ENCODE results near the gene DLL3. TPM values are rescaled to one million over a fixed set of nuclear protein-coding genes. Genes with fewer than 3 reads are reported as not detected.

Gene DLL3
- total and polyA plus RNA-seq, 10 donors: 0.16 to 0.68 (median 0.52) TPM; not detected in 5

GRCh38 chr19:39533003-39533512 lies 34.3 kb downstream of the DLL3 start:
- Histone ChIP-seq H3K4me1 (peaks cover 7 to 50% (median 31%) of the 10 kb centered on the region in 6 donors), H3K4me3 (peak overlapping the region; percentile 56 to 92 (median 80)), H3K27ac (peak overlapping the region in 3 of 8 donors; percentile 86 to 88 (median 87)), H3K27me3 (replicated peaks in 1 of 7) (no peaks in the 10 kb centered on the region), H3K9me3 (no peaks in the 10 kb centered on the region), H3K36me3 (no peaks in the 10 kb centered on the region)
- 19 to 28% (median 22%) methylated on average over 12 of the region's 12 CpGs for WGBS, 5 donors
- TF ChIP-seq, protein P1, sequence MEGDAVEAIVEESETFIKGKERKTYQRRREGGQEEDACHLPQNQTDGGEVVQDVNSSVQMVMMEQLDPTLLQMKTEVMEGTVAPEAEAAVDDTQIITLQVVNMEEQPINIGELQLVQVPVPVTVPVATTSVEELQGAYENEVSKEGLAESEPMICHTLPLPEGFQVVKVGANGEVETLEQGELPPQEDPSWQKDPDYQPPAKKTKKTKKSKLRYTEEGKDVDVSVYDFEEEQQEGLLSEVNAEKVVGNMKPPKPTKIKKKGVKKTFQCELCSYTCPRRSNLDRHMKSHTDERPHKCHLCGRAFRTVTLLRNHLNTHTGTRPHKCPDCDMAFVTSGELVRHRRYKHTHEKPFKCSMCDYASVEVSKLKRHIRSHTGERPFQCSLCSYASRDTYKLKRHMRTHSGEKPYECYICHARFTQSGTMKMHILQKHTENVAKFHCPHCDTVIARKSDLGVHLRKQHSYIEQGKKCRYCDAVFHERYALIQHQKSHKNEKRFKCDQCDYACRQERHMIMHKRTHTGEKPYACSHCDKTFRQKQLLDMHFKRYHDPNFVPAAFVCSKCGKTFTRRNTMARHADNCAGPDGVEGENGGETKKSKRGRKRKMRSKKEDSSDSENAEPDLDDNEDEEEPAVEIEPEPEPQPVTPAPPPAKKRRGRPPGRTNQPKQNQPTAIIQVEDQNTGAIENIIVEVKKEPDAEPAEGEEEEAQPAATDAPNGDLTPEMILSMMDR (IDR thresholded peaks at IDR 0.05 in 8 of 11, conservative IDR thresholded peaks at IDR 0.05 in 3 of 11): peak in 4 of 11 experiments; percentile 13 to 53 (median 17)
- no peak for TF ChIP-seq POLR2A (IDR thresholded peaks at IDR 0.05)
- intact Hi-C loops (cut with DNase I; ENCODE audit: low total_unique reads): loop anchor here (5.0 to 10.0 kb wide), 3 partner anchors 51 to 408 kb away; partner anchors contain the start of genes PAK4, SUPT5H and TIMM50
- no peak for DNase-seq

DNA sequence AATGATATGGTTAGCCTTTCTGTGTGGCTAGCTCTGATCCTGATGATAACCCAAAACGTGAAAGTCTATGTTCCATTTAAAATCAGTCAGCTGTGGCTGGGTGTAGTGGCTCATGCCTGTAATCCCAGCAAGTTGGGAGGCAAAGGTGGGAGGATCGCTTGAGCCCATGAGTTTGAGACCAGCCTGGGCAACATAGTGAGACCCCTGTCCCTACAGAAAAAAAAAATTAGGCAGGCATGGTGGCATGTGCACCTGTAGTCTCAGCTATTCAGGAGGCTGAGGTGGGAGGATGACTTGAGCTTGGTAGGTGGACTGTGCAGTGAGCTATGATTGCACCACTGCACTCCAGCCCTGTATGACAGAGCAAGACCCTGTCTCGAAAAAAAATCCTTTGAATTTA lies 35.0 kb downstream of the DLL3 start:
- 74 to 98% (median 80%) methylated on average over 3 of the region's 3 CpGs for WGBS, 5 donors
- no peak overlapping the region for H3K27ac ChIP-seq
- intact Hi-C loops (cut with DNase I; ENCODE audit: low total_unique reads): loop anchor here (5.0 to 10.0 kb wide), 3 partner anchors 51 to 409 kb away; partner anchors contain the start of genes PAK4, SUPT5H and TIMM50
- peaks cover 15 to 57% (median 38%) of the 10 kb centered on the region in 6 donors for H3K4me1 ChIP-seq
- TF ChIP-seq POLR2A (IDR thresholded peaks at IDR 0.05): no peak
- TF ChIP-seq POLR2AphosphoS5 (IDR thresholded peaks at IDR 0.05): no peak
- TF ChIP-seq, protein P1 (IDR thresholded peaks at IDR 0.05 in 8 of 11, conservative IDR thresholded peaks at IDR 0.05 in 3 of 11): no peak
- no peak for DNase-seq
- H3K9me3 ChIP-seq: no peaks in the 10 kb centered on the region
- H3K36me3 ChIP-seq: no peaks in the 10 kb centered on the region
- H3K4me3 ChIP-seq: no peak overlapping the region
- no peaks in the 10 kb centered on the region for H3K27me3 ChIP-seq (replicated peaks in 1 of 7)

GRCh38 chr19:39539165-39539517 lies 40.4 kb downstream of the DLL3 start:
- Histone ChIP-seq H3K4me3 (peak overlapping the region; percentile 67 to 94 (median 72)), H3K27ac (peak overlapping the region; percentile 90 to 99 (median 96)), H3K36me3 (no peaks in the 10 kb centered on the region), H3K27me3 (replicated peaks in 1 of 7) (no peaks in the 10 kb centered on the region), H3K4me1 (peaks cover 13 to 39% (median 25%) of the 10 kb centered on the region in 6 donors), H3K9me3 (no peaks in the 10 kb centered on the region)
- 1 to 6% (median 4%) methylated on average over 10 of the region's 10 CpGs for WGBS, 5 donors
- TF ChIP-seq, protein P1 (IDR thresholded peaks at IDR 0.05 in 8 of 11, conservative IDR thresholded peaks at IDR 0.05 in 3 of 11): no peak
- TF ChIP-seq POLR2A (IDR thresholded peaks at IDR 0.05) (no peak), POLR2AphosphoS5 (IDR thresholded peaks at IDR 0.05) (no peak)
- no peak for DNase-seq
- intact Hi-C loops (cut with DNase I; ENCODE audit: low total_unique reads): loop anchor here (10.0 kb wide), 2 partner anchors 94 to 414 kb away; partner anchors contain the start of genes PAK4 and SUPT5H

- no peaks in the 10 kb centered on the region for H3K36me3 ChIP-seq
- peaks cover 13 to 39% (median 25%) of the 10 kb centered on the region in 6 donors for H3K4me1 ChIP-seq
- no peaks in the 10 kb centered on the region for H3K27me3 ChIP-seq (replicated peaks in 1 of 7)
- H3K4me3 ChIP-seq: peak within 1 kb of the TSS; percentile 67 to 94 (median 72)
- intact Hi-C loops (cut with DNase I; ENCODE audit: low total_unique reads): loop anchor here (10.0 kb wide), 2 partner anchors 95 to 415 kb away; partner anchors contain the start of genes PAK4 and SUPT5H
- TF ChIP-seq POLR2A (IDR thresholded peaks at IDR 0.05) (peak in 1 of 3 donors; percentile 68), POLR2AphosphoS5 (IDR thresholded peaks at IDR 0.05) (peak; percentile 93 to 97 (median 93))
- TF ChIP-seq, protein P1 (IDR thresholded peaks at IDR 0.05 in 8 of 11, conservative IDR thresholded peaks at IDR 0.05 in 3 of 11): peak; percentile 88 to 97 (median 90)
- 0 to 1% (median 0%) methylated on average over 35 to 84 of the region's 84 CpGs for WGBS, 5 donors
- DNase-seq: peak; percentile 97
- no peaks in the 10 kb centered on the region for H3K9me3 ChIP-seq
- H3K27ac ChIP-seq: peak within 1 kb of the TSS; percentile 90 to 99 (median 96)
These were observed 41.0 kb downstream of the DLL3 start, which contains the start of gene EID2 for GRCh38 chr19:39539518-39540332. TSS of gene EID2 (minus strand) at chr19:39540161. CDS start at chr19:39540079, 82 bp downstream.

Measured in spleen (tissue), 11 donors.